Fibroblast of skin of left biceps (primary cell): ENCODE measurements around the gene CNNM3.
"Not testable (repeated sequence)": the region's sequence is repeated elsewhere in the genome, so short reads cannot be mapped to it uniquely, and the experiment has no call there.

Experiments
- DNase-seq, 2 experiments: peaks; one replicate each; pipeline ENCODE4 v3.0.0-alpha.2; 2013; ENCODE audit warnings: low read depth in 2 of 2

The CNNM3 gene

DNA sequence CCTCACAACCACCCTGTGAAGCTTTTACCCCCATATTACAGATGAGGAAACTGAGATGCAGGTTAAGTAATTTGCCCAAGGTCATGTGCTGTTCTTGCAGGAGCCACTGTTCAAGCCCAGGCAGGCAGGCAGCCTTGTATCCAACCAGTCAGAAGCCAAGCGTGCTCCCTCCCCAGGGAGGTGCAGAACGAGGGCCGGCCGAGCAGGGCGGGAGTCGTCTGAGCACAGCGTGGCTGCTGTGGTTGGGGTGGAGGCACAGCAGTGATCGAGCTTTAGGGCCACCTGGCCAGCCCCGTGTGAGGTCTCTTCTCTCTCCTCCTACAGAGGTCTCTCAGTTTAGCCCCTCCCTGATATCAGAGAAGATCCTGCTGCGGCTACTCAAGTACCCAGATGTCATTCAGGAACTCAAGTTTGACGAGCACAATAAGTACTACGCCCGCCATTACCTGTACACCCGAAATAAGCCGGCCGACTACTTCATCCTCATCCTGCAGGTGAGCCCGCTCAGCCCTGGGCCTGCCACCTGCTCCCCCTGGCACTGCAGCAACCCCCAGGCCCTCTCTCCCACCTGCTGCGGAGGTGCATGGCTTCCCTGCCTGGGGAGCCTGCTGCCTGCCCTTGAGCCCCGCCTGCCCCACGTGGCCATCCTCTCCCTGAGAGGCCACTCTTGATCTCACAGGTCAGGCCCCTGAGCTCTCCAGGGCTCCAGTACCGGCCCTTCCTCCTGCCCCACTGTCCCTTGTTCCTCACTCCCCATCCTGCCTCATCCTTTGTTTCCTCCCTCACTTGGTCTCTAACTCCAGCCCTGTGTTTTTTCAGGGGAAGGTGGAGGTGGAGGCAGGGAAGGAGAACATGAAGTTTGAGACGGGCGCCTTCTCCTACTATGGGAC lies 17.1 kb upstream of the CNNM3 start:
- no peak for DNase-seq

DNA sequence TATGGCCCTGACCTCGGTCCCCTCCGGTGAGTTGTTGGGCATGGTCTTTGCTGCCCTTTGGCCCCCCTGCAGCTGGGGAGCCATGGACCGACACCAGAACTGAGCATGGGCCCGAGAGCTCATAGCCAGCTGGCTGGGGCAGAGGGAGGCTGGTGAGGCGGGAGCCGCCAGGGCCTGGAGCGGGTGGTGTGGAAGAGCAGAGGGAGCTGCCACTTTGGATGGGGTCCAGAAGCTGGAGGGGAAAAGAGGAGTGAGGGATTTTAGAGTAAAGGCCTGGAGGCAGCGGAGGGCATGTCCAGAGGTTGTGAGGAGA lies 16.5 kb upstream of the CNNM3 start:
- no peak for DNase-seq

DNA sequence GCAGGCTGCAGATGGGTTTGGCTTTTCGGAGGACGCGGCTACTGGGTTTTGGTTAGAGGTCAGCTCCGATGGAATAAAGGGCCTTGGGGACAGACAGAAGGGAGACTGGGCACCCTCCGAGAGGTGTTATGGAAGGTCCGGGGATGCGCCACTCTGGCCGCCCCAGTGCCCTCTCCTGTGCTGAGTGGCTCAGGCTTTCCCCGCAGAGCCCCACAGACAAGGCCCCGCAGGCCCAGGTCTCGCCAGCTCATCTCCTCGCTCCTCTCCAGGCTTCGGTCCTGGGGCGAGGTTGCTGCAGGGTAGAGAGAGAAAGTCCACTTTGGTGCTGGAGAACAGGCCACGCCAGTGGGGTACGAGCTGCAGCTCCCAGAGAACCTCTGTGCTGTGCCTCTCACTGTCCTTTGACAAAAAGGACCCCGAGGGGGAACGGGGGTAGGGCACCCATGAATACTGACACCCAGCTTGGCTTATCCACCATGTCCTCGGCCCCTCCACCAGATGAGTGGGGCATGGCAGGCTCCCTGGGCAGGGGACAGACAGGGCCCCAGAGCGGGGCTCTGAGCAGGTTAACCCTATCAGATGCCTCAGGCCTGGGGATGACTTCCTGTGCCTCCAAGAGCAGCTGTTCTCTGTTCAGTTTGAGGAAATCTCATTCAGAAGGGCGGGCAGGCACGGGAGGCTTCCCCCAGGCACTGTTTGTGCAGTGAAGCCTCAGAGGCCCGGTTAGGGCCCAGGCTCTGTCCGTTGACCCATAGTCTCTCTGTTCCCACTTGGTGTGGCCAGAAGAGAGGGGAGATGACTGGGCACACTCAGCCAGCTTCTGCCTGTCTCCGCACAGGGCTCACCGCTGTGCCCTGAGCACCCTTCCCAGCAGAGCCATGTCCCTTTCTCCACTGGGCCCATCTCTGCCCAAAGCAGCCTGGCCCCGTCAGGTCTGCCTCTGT lies 15.7 kb upstream of the CNNM3 start:
- no peak for DNase-seq

DNA sequence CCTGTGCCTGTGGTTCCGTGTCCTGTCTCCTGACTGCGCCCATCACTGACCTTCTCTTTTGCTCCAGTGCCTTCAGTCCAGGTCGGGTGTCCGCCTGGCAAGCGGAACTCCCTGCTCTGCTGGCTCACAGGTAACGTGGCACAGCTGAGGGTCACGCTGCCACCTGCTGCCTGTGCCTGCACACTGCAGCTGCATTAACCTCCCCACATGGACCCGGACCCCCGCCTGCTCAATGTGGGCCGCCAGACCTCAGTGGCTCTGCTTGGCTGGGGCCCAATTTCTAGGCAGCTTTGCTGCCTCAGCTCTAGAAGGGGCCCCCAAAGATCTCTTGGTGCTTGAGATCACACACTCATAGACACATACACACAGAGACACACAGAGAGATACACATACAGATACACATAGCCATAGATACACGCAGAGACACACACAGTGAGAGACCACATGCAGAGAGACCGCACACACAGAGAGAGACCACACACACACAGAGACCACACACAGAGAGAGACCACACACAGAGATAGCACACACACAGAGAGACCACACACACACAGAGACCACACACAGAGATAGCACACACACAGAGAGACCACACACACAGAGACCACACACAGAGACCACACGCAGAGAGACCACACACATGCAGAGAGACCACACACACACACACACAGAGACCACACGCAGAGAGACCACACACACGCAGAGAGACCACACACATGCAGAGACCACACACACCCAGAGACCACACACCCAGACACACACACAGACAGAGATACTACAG lies 14.9 kb upstream of the CNNM3 start:
- no peak for DNase-seq

DNA sequence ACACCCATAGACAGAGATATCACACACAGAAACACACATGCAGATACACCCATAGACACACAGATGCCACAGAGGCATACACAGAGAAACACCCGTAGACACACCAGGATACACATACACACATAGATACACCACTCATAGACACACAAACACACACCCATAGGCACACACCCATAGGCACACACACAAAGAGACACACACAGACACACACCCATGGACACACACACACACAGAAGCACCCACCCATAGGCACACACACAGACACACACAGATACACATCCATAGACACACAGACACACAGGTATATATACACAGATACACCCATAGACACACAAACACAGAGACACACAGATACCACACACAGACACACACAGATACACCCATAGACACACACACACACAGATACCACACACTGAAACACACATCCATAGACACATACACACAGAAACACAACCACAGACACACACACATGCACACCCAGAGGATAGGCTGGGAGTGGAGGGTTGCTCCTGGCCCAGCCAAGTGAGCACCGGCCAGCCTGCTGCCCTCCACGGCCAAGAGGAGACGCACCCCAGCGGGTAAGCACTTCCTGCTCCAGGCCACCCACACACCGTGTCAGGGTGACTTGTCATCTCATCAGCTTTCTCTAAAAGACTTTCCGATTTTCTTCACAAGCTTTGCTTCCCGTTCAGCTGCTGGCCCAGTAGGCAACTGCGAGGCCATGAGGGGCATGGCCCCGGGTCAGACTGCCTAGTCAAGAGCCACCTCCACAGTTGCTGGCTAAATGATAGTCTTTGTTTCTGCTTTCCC lies 14.1 kb upstream of the CNNM3 start:
- DNase-seq = no peak

DNA sequence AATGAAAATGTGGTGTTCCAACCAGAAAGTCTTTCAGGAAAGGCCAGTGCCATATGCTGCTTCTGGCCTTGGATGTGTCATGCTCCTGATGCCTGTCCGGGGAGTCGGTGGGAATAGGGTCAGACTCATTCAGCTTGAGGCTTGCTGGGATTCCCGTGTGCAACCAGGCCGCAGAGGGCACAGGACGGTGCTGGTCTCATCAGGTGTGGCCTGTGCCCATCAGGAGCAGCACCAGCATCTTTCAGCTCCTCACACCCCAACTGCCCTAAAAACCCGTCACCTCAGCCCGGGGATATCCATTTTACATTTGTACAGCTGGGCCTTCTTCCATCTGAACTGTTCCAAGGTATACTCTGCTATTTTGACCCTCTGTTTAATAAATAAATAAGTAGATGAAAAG lies 13.3 kb upstream of the CNNM3 start:
- DNase-seq = no peak

DNA sequence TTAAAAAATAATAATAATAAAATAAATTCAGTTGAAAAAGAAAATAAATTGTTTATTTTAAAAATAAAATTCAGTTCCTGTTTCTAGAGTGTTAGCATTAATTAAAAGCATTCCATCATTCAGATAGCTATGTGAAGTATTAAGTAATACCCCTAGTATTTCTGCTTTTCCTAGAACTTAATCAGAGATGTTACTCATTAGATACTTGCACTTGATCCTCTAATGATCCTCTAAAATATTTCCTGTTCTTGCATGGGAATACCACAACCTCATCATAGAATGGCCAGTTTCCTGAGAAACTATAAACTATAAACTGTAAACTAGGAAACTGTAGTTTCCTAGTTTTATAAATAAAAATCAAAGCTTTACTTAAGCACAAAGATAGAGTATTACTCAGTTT lies 11.1 kb upstream of the CNNM3 start:
- no peak for DNase-seq

DNA sequence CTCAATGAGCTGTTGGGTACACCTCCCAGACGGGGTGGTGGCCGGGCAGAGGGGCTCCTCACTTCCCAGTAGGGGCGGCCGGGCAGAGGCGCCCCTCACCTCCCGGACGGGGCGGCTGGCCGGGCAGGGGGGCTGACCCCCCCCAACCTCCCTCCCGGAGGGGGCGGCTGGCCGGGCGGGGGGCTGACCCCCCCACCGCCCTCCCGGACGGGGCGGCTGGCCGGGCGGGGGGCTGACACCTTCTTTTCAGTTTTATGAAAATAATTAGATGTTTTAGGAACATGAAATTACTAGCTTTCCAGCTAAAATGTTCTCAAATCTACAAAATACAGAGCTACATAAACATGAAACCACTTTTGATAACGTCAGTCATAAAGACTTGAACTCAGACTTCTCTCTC lies 10.1 kb upstream of the CNNM3 start:
- not testable (repeated sequence) for DNase-seq

DNA sequence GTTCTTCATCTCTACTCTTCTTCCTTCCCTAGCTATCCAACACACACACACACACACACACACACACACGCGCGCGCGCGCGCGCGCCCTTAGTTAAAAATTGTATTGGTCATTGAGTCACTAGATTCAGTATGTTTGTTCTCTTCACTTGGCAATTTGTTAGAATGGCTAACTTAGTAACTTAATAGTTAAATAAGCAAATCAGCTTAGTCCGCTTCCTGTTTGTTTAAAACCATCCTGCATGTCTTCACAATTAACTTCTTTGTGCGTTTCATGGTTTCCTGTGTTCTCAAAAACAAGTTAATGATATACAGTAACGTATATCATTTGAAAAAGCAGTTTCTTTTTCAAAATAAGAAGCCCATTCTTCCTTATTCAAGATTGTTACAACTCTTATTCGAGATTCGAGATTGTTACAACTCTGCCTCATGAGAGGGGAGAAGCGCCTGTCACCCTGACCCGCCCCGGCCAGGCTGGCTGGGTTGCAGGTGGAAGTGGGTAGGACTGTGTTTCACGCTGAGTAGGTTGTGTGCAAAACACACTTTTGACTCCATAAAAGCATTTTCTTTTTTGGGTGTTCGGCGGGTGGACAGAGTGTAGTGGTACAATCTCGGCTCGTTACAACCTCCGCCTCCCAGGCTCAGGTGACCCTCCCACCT lies 9.5 kb upstream of the CNNM3 start:
- no peak for DNase-seq

DNA sequence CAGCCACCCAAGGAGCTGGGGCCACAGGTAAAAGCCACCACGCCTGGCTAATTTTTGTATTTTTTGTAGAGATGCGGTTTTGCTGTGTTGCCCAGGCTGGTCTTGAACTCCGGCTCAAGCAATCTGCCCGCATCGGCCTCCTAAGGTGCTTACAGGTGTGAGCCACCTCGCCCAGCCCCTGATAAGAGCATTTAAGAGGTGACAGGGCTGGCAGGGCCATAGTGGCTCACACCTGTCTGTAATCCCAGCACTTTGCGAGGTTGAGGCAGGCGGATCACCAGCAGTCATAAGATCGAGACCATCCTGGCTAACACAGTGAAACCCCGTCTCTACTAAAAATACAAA lies 9.0 kb upstream of the CNNM3 start:
- no peak for DNase-seq

DNA sequence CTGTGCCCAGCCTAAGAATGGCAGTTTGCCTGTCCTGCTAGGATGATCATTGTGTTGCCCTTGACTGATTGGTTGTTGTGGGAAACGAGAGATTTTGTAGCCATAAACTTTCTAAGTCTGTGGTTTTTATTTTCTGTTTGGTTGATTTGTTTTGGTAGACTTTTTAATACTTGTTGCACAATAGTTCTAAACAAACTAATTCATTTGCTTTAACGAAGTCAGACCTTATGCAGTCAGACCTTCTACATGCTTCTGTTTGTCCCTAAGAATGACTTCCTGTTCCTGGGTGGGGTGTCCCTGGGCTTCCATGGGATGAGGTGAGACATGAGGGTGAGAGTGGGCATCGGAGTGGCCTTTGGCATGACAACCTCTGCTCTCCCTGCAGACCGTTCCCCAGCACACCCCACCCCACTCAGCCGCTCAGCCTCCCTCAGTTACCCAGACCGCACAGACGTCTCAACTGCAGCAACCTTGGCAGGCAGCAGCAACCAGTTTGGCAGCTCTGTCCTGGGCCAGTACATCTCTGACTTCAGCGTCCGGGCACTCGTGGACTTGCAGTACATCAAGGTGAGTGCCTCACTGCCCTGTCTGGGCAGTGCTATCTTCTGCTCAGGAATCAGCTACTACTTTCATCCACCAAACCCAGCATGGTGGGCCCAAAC lies 7.8 kb upstream of the CNNM3 start:
- DNase-seq = no peak

DNA sequence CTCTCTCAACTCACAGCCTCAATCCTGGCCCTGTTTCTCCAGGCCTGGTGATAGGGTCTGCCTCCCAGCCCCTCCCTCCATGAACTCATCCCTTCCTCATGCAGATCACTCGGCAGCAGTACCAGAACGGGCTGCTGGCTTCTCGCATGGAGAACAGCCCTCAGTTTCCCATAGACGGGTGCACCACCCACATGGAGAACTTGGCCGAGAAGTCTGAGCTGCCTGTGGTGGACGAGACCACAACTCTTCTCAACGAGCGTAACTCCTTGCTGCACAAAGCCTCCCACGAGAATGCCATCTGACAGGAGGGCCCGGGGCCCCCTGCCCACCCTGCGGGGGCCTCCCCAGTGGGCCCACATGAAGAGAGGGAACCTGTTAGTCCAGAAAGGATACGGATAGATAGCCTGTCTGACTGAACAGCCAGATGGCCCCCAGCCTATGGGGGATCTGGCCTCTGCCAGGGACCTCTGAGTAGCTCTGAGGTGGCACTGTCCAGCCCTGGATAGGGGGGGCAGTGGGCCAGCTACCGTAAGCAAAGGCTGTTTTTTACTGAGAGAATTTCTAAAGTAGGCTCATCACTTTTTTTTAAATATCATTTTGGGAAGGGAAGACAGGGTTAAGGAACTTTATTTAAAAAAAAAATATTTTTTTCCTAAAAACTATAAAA lies 6.7 kb upstream of the CNNM3 start:
- no peak for DNase-seq

DNA sequence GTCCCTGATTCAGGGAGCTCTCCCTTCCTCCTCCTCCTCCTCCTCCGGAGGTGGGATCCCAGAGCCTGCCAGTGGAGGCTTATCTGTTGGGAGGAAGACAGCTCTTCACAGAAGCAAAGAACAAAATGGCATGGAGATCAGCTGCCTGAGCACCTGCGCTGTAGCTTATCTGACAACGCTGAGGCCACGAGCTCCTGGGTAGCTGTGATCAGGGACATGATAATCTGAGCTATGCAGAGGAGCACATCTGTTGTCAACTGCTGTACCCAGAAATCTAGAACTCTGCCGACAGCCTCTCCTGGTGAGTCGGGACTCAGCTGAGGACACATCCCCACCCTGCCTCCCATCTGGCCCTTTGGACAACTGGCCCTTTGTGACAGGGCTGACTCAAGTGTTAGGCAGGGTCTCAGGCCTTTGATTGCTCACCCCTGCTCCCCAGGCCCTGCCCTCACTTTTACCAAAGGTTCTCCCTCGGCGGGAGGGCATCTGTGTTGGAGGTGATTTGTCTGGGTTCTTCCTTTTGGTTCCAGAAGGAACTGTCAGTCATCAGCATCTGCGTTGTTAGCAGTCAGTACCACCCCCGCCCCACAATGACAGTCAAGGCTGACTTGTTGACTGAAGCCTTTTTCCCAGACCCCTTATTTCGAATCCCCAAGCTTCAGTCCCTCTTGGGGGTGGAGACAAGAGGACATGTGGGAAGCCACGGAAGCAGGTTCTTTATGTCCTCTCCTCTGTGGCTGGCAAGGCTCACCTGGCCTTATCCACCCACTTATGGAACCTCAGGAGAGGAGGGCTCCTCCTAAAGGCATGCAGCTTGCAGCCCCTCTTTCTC lies 5.9 kb upstream of the CNNM3 start:
- DNase-seq = no peak

DNA sequence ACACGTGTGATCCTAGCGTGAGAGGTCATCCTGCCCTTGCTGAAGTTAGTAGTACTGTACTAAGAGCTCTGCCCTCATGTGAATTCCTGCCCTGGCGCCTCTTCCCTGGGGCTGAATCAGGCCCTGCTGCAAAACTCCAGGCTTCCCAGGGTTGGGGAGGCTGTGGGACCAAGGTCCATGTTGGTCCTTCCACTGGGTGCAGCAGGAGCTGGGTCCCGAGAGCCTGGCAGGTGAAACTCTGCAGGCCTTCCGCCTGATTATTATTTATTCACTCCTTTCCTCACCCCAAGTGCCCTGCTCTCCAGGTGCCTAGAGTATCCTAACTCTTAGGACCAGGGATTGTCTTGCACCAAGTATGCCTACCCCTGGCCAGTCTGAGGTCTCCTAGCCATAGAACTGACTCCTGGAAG lies 5.3 kb upstream of the CNNM3 start:
- DNase-seq = no peak

DNA sequence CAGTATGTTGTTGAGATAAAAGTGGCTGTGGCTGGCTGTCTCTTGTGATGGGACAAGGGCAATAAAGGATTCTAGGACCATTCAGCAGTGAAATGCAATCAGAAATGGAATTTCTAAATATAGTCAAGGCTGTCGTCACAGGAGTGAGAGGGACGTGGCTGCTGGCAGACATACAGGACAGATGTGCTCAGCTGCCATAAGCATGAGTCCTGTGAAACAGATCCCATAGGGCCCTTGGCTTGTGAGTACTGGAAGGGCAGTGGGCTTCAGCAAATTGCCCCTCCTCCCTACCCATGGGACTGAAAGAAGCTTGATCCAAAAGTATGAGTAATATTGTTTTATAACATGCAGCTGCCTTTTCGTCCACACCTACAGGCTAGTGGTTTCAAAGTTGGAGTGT lies 4.2 kb upstream of the CNNM3 start:
- DNase-seq = peak; percentile 54 to 66

DNA sequence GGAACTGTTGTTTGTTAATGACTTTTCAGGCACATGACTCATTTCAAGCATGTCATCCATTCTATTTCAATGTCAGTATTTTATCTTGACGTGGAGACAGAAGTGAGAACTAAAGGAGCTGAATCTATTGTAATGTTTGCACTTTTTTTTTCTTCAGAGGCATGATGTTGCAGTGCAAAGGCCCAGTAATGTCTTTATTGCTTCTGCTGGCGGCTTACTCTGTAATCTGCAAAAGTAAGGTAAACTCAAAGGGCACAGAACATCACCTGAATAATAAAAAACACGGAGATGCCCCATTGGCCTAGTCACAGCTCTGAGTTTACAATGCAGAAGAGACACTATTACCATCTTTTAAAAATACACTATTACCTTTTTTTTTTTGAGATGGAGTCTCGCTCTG lies 2.4 kb upstream of the CNNM3 start:
- DNase-seq = no peak

DNA sequence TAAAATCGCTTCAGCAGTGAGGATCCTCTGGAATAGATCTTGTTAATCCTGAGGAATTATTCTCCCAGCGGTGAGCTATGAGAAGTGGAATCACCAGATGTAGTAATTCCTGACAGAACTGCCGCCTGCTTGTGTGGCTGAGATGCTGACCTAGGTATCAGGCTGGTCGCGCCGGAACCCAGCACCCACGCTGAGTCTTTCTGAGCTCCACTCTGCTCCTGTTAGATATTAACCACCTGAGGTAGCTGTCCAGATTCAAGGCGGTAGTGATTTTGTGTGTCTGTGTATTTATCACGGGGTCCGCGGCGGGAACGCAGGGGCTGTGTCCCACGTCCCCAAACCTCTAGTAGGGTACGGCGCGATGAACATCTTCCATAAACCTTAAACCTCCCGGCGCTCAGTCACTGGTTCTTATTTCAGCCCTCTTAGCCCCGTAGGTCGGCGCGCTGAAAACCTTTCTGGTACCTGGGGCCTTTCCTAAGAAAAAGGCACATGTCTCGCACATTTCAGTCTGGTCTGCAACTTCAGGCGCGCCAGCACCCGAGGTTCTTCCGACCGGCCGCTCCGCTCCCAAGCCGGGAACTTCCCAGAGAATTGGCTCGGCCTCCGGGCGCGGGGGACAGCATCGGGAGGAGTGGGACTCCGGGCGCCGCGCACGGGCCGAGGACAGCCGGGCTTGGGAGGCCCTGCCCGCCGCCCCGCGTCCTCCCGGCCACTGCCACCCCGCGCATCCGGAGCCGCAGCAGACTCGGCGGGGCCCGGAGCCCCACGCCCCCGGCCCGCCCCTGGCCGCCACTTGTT lies 542 bp upstream of the CNNM3 start:
- no peak for DNase-seq
